Large intestine (tissue), 3 donors: Measurements from ENCODE around the gene TIGAR. TPM values are rescaled to one million over a fixed set of nuclear protein-coding genes. Genes with fewer than 3 reads are reported as not detected.

Source experiments
- DNase-seq, 2 donors: peaks; one replicate each; pipeline versions ENCODE4 v3.0.0 to v3.0.0-alpha.2; 2013
- H3K27ac ChIP-seq: one replicate; pipeline ENCODE4 v1.5.1; 2013; ENCODE audit warnings: low read length
- H3K27me3 ChIP-seq: 2 replicates; pipeline ENCODE4 v1.6.1; 2013; ENCODE audit warnings: low read length; ENCODE audit not compliant: control insufficient read depth, insufficient read depth
- H3K36me3 ChIP-seq: 2 replicates; pipeline ENCODE4 v1.6.1; 2013; ENCODE audit warnings: low read length; ENCODE audit not compliant: control insufficient read depth, insufficient read depth
- H3K4me1 ChIP-seq: one replicate; pipeline ENCODE4 v1.6.1; 2013; ENCODE audit warnings: low read length; ENCODE audit not compliant: control insufficient read depth, insufficient read depth
- H3K4me3 ChIP-seq: one replicate; pipeline ENCODE4 v1.5.1; 2013; ENCODE audit warnings: low read length
- H3K9me3 ChIP-seq: one replicate; pipeline ENCODE4 v1.6.1; 2013; ENCODE audit warnings: mild to moderate bottlenecking, low read depth, low read length, moderate library complexity; ENCODE audit not compliant: control insufficient read depth
- WGBS: methylation state at CpG from one replicate; pipeline ENCODE4 v1.1.5; 2013; ENCODE audit warnings: low lambda C conversion rate; ENCODE audit not compliant: insufficient coverage; 5-methylcytosine and 5-hydroxymethylcytosine counted together
- polyA plus RNA-seq: library from polyadenylated mRNA; unstranded; fragments of 120-200 nt; gene quantifications from one replicate; pipeline ENCODE4 v1.2.1, GENCODE V29; 2013

The TIGAR gene
- polyA plus RNA-seq, 1 donor, result 5.0 TPM

- H3K9me3 ChIP-seq, result no peaks in the 10 kb centered on the region
- WGBS, result no CpG with 5 or more reads among the region's 25 CpGs
- H3K4me3 ChIP-seq, result peak overlapping the region; percentile 11
- H3K4me1 ChIP-seq, result peaks cover 7% of the 10 kb centered on the region
- DNase-seq, result peak; percentile 81 to 87
- H3K27ac ChIP-seq, result no peak overlapping the region
- no peaks in the 10 kb centered on the region for H3K27me3 ChIP-seq
- H3K36me3 ChIP-seq, result peaks cover 31% of the 10 kb centered on the region
These were observed 13.2 kb upstream of the TIGAR start for GRCh38 chr12:4307593-4308333.

- Histone ChIP-seq H3K27me3 (no peaks in the 10 kb centered on the region), H3K4me1 (peaks cover 6% of the 10 kb centered on the region), H3K9me3 (no peaks in the 10 kb centered on the region), H3K36me3 (peaks cover 28% of the 10 kb centered on the region), H3K4me3 (no peak overlapping the region), H3K27ac (no peak overlapping the region)
- no peak for DNase-seq
- no CpG with 5 or more reads among the region's 14 CpGs for WGBS
These were observed 12.6 kb upstream of the TIGAR start for GRCh38 chr12:4308334-4308950.

- H3K4me1 ChIP-seq, result no peaks in the 10 kb centered on the region
- DNase-seq, result no peak
- no peak overlapping the region for H3K4me3 ChIP-seq
- peaks cover 9% of the 10 kb centered on the region for H3K36me3 ChIP-seq
- no peaks in the 10 kb centered on the region for H3K27me3 ChIP-seq
- H3K27ac ChIP-seq, result no peak overlapping the region
- no peaks in the 10 kb centered on the region for H3K9me3 ChIP-seq
- WGBS, result no CpG with 5 or more reads among the region's 5 CpGs
These were observed 9.2 kb upstream of the TIGAR start for GRCh38 chr12:4311776-4312175.

- H3K36me3 ChIP-seq, result peaks cover 9% of the 10 kb centered on the region
- H3K27me3 ChIP-seq, result no peaks in the 10 kb centered on the region
- DNase-seq, result no peak
- H3K4me1 ChIP-seq, result no peaks in the 10 kb centered on the region
- H3K27ac ChIP-seq, result no peak overlapping the region
- WGBS, result 100% methylated on average over 1 of the region's 2 CpGs
- H3K9me3 ChIP-seq, result no peaks in the 10 kb centered on the region
- no peak overlapping the region for H3K4me3 ChIP-seq
These were observed 8.8 kb upstream of the TIGAR start for GRCh38 chr12:4312251-4312650.

- H3K4me1 ChIP-seq, result peaks cover 5% of the 10 kb centered on the region
- H3K27ac ChIP-seq, result peak overlapping the region; percentile 79
- H3K9me3 ChIP-seq, result no peaks in the 10 kb centered on the region
- WGBS, result no CpG with 5 or more reads among the region's 13 CpGs
- no peak for DNase-seq
- H3K27me3 ChIP-seq, result no peaks in the 10 kb centered on the region
- no peaks in the 10 kb centered on the region for H3K36me3 ChIP-seq
- peak overlapping the region; percentile 62 for H3K4me3 ChIP-seq
These were observed 538 bp upstream of the TIGAR start for GRCh38 chr12:4320497-4320852.

- Histone ChIP-seq H3K27ac (no peak overlapping the region), H3K9me3 (no peaks in the 10 kb centered on the region), H3K4me1 (peaks cover 5% of the 10 kb centered on the region), H3K27me3 (no peaks in the 10 kb centered on the region), H3K36me3 (no peaks in the 10 kb centered on the region), H3K4me3 (no peak overlapping the region)
- DNase-seq, result no peak
- WGBS, result 40% methylated on average over 1 of the region's 5 CpGs
These were observed 1.7 kb downstream of the TIGAR start for GRCh38 chr12:4322726-4323125.

GRCh38 chr12:4323396-4323795, 2.4 kb downstream of the TIGAR start:
- Histone ChIP-seq H3K27ac (no peak overlapping the region), H3K9me3 (no peaks in the 10 kb centered on the region), H3K27me3 (no peaks in the 10 kb centered on the region), H3K36me3 (no peaks in the 10 kb centered on the region), H3K4me3 (no peak overlapping the region), H3K4me1 (peaks cover 5% of the 10 kb centered on the region)
- no peak for DNase-seq
- 100% methylated on average over 1 of the region's 4 CpGs for WGBS

GRCh38 chr12:4324366-4324765, 3.4 kb downstream of the TIGAR start:
- no peak for DNase-seq
- H3K27ac ChIP-seq, result no peak overlapping the region
- no peaks in the 10 kb centered on the region for H3K36me3 ChIP-seq
- no CpG with 5 or more reads among the region's 28 CpGs for WGBS
- no peaks in the 10 kb centered on the region for H3K27me3 ChIP-seq
- H3K4me1 ChIP-seq, result peaks cover 5% of the 10 kb centered on the region
- H3K4me3 ChIP-seq, result no peak overlapping the region
- no peaks in the 10 kb centered on the region for H3K9me3 ChIP-seq

GRCh38 chr12:4325966-4326365, 5.0 kb downstream of the TIGAR start:
- no peak overlapping the region for H3K4me3 ChIP-seq
- H3K9me3 ChIP-seq, result no peaks in the 10 kb centered on the region
- no peak overlapping the region for H3K27ac ChIP-seq
- no peaks in the 10 kb centered on the region for H3K27me3 ChIP-seq
- no peaks in the 10 kb centered on the region for H3K4me1 ChIP-seq
- WGBS, result no CpG with 5 or more reads among the region's 3 CpGs
- no peaks in the 10 kb centered on the region for H3K36me3 ChIP-seq
- no peak for DNase-seq

GRCh38 chr12:4327293-4327692, 6.3 kb downstream of the TIGAR start:
- H3K4me3 ChIP-seq, result no peak overlapping the region
- H3K27ac ChIP-seq, result no peak overlapping the region
- H3K36me3 ChIP-seq, result no peaks in the 10 kb centered on the region
- DNase-seq, result no peak
- H3K27me3 ChIP-seq, result no peaks in the 10 kb centered on the region
- H3K9me3 ChIP-seq, result no peaks in the 10 kb centered on the region
- WGBS, result no CpG with 5 or more reads among the region's 2 CpGs
- H3K4me1 ChIP-seq, result no peaks in the 10 kb centered on the region

GRCh38 chr12:4330203-4330602, 9.2 kb downstream of the TIGAR start:
- no peak overlapping the region for H3K4me3 ChIP-seq
- DNase-seq, result no peak
- H3K27ac ChIP-seq, result no peak overlapping the region
- H3K4me1 ChIP-seq, result no peaks in the 10 kb centered on the region
- 100% methylated on average over 1 of the region's 3 CpGs for WGBS
- no peaks in the 10 kb centered on the region for H3K9me3 ChIP-seq
- H3K36me3 ChIP-seq, result peaks cover 3% of the 10 kb centered on the region
- no peaks in the 10 kb centered on the region for H3K27me3 ChIP-seq
